HepG2 (cell line): ENCODE measurements around the gene CTXN1. TPM values are rescaled to one million over a fixed set of nuclear protein-coding genes. Genes with fewer than 3 reads are reported as not detected.

ENCODE experiments used
- CENPT ChIP-seq: sonication (generic); formaldehyde crosslinking; IDR thresholded peaks from 2 replicates; pipeline ENCODE4 v1.8.0; 2022; ENCODE audit warnings: low read depth, mild to moderate bottlenecking, moderate library complexity, missing genetic modification reagents
- DNMT1 ChIP-seq: sonication (generic); formaldehyde crosslinking; IDR thresholded peaks from 2 replicates; pipeline ENCODE4 v1.5.1; 2020; ENCODE audit warnings: mild to moderate bottlenecking, missing genetic modification reagents
- FOXA1 ChIP-seq, 2 experiments: fragments of 450-650 bp in 1 of 2; sonication (generic) in 1 of 2; formaldehyde crosslinking in 1 of 2; IDR thresholded peaks; 2 replicates each; pipeline versions ENCODE4 v1.4.0 to v1.6.1; 2016 to 2020; ENCODE audit warnings: missing genetic modification reagents in 1 of 2
- GABPB1 ChIP-seq: IDR thresholded peaks from 2 replicates; pipeline ENCODE4 v1.6.1; 2016; ENCODE audit warnings: mild to moderate bottlenecking, missing genetic modification reagents, moderate library complexity, missing compliant biosample characterization
- IKZF1 ChIP-seq: fragments of 450-650 bp; IDR thresholded peaks from 2 replicates; pipeline ENCODE4 v1.7.1; 2016
- IRF1 ChIP-seq: sonication (generic); formaldehyde crosslinking; IDR thresholded peaks from 2 replicates; pipeline ENCODE4 v1.4.0; 2020; ENCODE audit warnings: low read depth, mild to moderate bottlenecking, missing genetic modification reagents
- MIER3 ChIP-seq: IDR thresholded peaks from 2 replicates; pipeline ENCODE4 v1.6.1; 2016; ENCODE audit warnings: missing compliant biosample characterization, borderline replicate concordance
- MYC ChIP-seq: sonication (generic); formaldehyde crosslinking; IDR thresholded peaks from 2 replicates; pipeline ENCODE4 v1.9.0; 2021; ENCODE audit warnings: missing genetic modification reagents, borderline replicate concordance
- NCOA5 ChIP-seq: sonication (generic); formaldehyde crosslinking; IDR thresholded peaks from 2 replicates; pipeline ENCODE4 v1.4.0; 2020; ENCODE audit warnings: missing genetic modification reagents
- PHF8 ChIP-seq: sonication (generic); formaldehyde crosslinking; IDR thresholded peaks from 2 replicates; pipeline ENCODE4 v1.5.0; 2020; ENCODE audit warnings: missing genetic modification reagents
- RORA ChIP-seq: sonication (generic); formaldehyde crosslinking; IDR thresholded peaks from 2 replicates; pipeline ENCODE4 v1.5.0; 2020; ENCODE audit warnings: mild to moderate bottlenecking, missing genetic modification reagents, moderate library complexity
- TOE1 ChIP-seq: sonication (generic); formaldehyde crosslinking; IDR thresholded peaks from 2 replicates; pipeline ENCODE4 v1.4.0; 2020; ENCODE audit warnings: mild to moderate bottlenecking, missing genetic modification reagents
- TOPORS ChIP-seq: sonication (generic); formaldehyde crosslinking; IDR thresholded peaks from 2 replicates; pipeline ENCODE4 v1.8.0; 2023; ENCODE audit warnings: mild to moderate bottlenecking, missing genetic modification reagents
- ZFAT ChIP-seq: sonication (generic); formaldehyde crosslinking; conservative IDR thresholded peaks from 2 replicates; pipeline ENCODE4 v1.8.1; 2023; ENCODE audit warnings: missing genetic modification reagents, inconsistent platforms
- ZNF160 ChIP-seq: sonication (generic); formaldehyde crosslinking; IDR thresholded peaks from 2 replicates; pipeline ENCODE4 v1.8.0; 2022; ENCODE audit warnings: mild to moderate bottlenecking, inconsistent platforms, missing genetic modification reagents
- ZNF30 ChIP-seq: sonication (generic); formaldehyde crosslinking; IDR thresholded peaks from 2 replicates; pipeline ENCODE4 v1.5.0; 2020; ENCODE audit warnings: mild to moderate bottlenecking, missing genetic modification reagents
- ZNF337 ChIP-seq: sonication (generic); formaldehyde crosslinking; IDR thresholded peaks from 2 replicates; pipeline ENCODE4 v1.5.1; 2020; ENCODE audit warnings: missing genetic modification reagents, low read depth, mild to moderate bottlenecking, borderline replicate concordance
- ZNF564 ChIP-seq: sonication (generic); formaldehyde crosslinking; IDR thresholded peaks from 2 replicates; pipeline ENCODE4 v1.8.1; 2023; ENCODE audit warnings: mild to moderate bottlenecking, missing genetic modification reagents
- ZNF597 ChIP-seq: sonication (generic); formaldehyde crosslinking; IDR thresholded peaks from 2 replicates; pipeline ENCODE4 v1.5.0; 2020; ENCODE audit warnings: missing genetic modification reagents
- ZNF850 ChIP-seq: sonication (generic); formaldehyde crosslinking; conservative IDR thresholded peaks from 2 replicates; pipeline ENCODE4 v1.9.0; 2021; ENCODE audit warnings: mild to moderate bottlenecking, missing genetic modification reagents
- polyA plus RNA-seq, 8 experiments: library from polyadenylated mRNA; depleted of rRNA in 3 of 8; stranded (reverse) in 7 of 8; unstranded in 1 of 8; fragments of >200 nt; fragmentation: Illumina TruSeq in 4 of 8; extraction: Trizol in 4 of 8; gene quantifications; 2 replicates each; pipeline versions ENCODE4 v1.2.1 to v1.2.3, GENCODE V29; 2011 to 2016; ENCODE audit warnings: low read depth in 4 of 8, missing spikeins in 1 of 8, mixed read lengths in 1 of 8; ENCODE audit not compliant: insufficient read depth in 1 of 8
- total RNA-seq, 5 experiments: library from RNA; depleted of rRNA; stranded (reverse); fragments of >200 nt; fragmentation: Illumina TruSeq; extraction: Trizol; gene quantifications; 2 replicates each; pipeline ENCODE4 v1.2.3, GENCODE V29; 2016; ENCODE audit warnings: low read depth in 1 of 5
- TF ChIP-seq, protein P1 (sequence below): IDR thresholded peaks from 2 replicates; pipeline ENCODE4 v1.6.1; 2018; ENCODE audit warnings: missing genetic modification reagents, mild to moderate bottlenecking, missing compliant biosample characterization
- TF ChIP-seq, protein P2 (sequence below): sonication (generic); formaldehyde crosslinking; IDR thresholded peaks from 2 replicates; pipeline ENCODE4 v1.4.0; 2020; ENCODE audit warnings: missing genetic modification reagents, low read depth, mild to moderate bottlenecking, borderline replicate concordance
- TF ChIP-seq, protein P3 (sequence below): sonication (generic); formaldehyde crosslinking; IDR thresholded peaks from 2 replicates; pipeline ENCODE4 v1.8.1; 2023; ENCODE audit warnings: mild to moderate bottlenecking, missing genetic modification reagents
- TF ChIP-seq, protein P4 (sequence below): sonication (generic); formaldehyde crosslinking; IDR thresholded peaks from 2 replicates; pipeline ENCODE4; 2020; ENCODE audit warnings: missing genetic modification reagents, mild to moderate bottlenecking, borderline replicate concordance

The CTXN1 gene
- total and polyA plus RNA-seq, 2 of the 13 experiments (the other 11 are each of a cell fraction or from before 2014, with no cell fraction given) = 0.11 TPM; not detected in 1

GRCh38 chr19:7897292-7897691 lies 28.6 kb downstream of the CTXN1 start (continued):
- TF ChIP-seq, protein P1, sequence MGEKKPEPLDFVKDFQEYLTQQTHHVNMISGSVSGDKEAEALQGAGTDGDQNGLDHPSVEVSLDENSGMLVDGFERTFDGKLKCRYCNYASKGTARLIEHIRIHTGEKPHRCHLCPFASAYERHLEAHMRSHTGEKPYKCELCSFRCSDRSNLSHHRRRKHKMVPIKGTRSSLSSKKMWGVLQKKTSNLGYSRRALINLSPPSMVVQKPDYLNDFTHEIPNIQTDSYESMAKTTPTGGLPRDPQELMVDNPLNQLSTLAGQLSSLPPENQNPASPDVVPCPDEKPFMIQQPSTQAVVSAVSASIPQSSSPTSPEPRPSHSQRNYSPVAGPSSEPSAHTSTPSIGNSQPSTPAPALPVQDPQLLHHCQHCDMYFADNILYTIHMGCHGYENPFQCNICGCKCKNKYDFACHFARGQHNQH (CRISPR knock-in tag) = peak; percentile 47; the same call in 1 of the 2 replicates
- no peak for TF ChIP-seq TOPORS (CRISPR knock-in tag)
- TF ChIP-seq NCOA5 (CRISPR knock-in tag) = no peak
- no peak for TF ChIP-seq FOXA1 (IDR thresholded peaks at IDR 0.05)
- TF ChIP-seq FOXA1 (CRISPR knock-in tag; IDR thresholded peaks at IDR 0.05) = no peak
- TF ChIP-seq ZFAT (CRISPR knock-in tag) = no peak
- TF ChIP-seq DNMT1 (CRISPR knock-in tag) = 0 out of 2 replicates have a peak, but pooled peaks have one; percentile 57
- TF ChIP-seq, protein P2, sequence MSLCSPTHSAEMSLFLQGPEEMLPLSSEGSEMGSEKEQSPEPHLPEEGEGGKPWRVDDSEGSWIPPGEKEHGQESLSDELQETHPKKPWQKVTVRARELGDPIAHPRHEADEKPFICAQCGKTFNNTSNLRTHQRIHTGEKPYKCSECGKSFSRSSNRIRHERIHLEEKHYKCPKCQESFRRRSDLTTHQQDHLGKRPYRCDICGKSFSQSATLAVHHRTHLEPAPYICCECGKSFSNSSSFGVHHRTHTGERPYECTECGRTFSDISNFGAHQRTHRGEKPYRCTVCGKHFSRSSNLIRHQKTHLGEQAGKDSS (CRISPR knock-in tag) = no peak
- no peak for TF ChIP-seq ZNF564 (CRISPR knock-in tag)
- no peak for TF ChIP-seq ZNF850
- TF ChIP-seq IRF1 (CRISPR knock-in tag) = no peak
- TF ChIP-seq MYC (CRISPR knock-in tag) = peak; percentile 29; the same call in 1 of the 2 replicates
- no peak for TF ChIP-seq ZNF337 (CRISPR knock-in tag)
- TF ChIP-seq, protein P3, sequence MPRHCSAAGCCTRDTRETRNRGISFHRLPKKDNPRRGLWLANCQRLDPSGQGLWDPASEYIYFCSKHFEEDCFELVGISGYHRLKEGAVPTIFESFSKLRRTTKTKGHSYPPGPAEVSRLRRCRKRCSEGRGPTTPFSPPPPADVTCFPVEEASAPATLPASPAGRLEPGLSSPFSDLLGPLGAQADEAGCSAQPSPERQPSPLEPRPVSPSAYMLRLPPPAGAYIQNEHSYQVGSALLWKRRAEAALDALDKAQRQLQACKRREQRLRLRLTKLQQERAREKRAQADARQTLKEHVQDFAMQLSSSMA = no peak
- TF ChIP-seq TOE1 = no peak; the same call in 1 of the 2 replicates
- TF ChIP-seq RORA (CRISPR knock-in tag) = no peak
- TF ChIP-seq GABPB1 (CRISPR knock-in tag) = peak; percentile 38; the same call in 1 of the 2 replicates
- TF ChIP-seq ZNF30 = no peak
- no peak for TF ChIP-seq IKZF1
- peak; percentile 57; the same call in 1 of the 2 replicates for TF ChIP-seq MIER3 (CRISPR knock-in tag)
- TF ChIP-seq CENPT = no peak
- TF ChIP-seq, protein P4, sequence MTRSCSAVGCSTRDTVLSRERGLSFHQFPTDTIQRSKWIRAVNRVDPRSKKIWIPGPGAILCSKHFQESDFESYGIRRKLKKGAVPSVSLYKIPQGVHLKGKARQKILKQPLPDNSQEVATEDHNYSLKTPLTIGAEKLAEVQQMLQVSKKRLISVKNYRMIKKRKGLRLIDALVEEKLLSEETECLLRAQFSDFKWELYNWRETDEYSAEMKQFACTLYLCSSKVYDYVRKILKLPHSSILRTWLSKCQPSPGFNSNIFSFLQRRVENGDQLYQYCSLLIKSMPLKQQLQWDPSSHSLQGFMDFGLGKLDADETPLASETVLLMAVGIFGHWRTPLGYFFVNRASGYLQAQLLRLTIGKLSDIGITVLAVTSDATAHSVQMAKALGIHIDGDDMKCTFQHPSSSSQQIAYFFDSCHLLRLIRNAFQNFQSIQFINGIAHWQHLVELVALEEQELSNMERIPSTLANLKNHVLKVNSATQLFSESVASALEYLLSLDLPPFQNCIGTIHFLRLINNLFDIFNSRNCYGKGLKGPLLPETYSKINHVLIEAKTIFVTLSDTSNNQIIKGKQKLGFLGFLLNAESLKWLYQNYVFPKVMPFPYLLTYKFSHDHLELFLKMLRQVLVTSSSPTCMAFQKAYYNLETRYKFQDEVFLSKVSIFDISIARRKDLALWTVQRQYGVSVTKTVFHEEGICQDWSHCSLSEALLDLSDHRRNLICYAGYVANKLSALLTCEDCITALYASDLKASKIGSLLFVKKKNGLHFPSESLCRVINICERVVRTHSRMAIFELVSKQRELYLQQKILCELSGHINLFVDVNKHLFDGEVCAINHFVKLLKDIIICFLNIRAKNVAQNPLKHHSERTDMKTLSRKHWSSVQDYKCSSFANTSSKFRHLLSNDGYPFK (CRISPR knock-in tag) = no peak; the same call in 1 of the 2 replicates
- TF ChIP-seq ZNF597 (CRISPR knock-in tag) = no peak
- TF ChIP-seq PHF8 (CRISPR knock-in tag) = no peak
- TF ChIP-seq ZNF160 = no peak
